Measurements from ENCODE around the gene ADAM12.

DNA sequence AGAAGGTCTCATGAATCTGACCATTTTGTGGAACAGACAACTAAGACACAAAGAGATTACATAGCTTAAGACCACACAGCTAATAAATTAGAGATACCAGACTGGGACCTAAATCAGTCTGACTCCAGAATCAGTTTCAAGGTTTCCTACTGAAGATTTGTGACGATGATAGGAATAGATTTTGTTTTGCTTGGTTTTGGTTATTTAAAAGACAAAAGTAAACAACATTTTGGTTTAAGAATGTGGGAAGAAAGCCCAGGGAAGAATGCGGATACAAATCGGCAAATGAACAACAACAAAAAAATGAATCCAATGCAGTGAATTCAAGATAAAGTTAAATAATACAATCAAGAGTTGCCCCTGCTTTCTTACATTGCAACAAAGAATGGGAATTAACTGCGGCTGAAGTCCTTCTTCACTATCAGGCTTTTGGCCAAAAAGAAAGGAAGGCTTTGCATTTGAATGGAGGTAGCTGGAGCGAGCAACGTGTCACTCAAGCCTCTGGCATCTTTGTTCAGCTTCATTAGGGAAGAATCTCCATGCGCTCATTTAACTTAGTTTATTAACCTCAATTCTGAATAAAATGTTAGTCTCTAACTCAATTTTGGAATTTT, 210.8 kb downstream of the ADAM12 start:
- TF ChIP-seq, protein P1, sequence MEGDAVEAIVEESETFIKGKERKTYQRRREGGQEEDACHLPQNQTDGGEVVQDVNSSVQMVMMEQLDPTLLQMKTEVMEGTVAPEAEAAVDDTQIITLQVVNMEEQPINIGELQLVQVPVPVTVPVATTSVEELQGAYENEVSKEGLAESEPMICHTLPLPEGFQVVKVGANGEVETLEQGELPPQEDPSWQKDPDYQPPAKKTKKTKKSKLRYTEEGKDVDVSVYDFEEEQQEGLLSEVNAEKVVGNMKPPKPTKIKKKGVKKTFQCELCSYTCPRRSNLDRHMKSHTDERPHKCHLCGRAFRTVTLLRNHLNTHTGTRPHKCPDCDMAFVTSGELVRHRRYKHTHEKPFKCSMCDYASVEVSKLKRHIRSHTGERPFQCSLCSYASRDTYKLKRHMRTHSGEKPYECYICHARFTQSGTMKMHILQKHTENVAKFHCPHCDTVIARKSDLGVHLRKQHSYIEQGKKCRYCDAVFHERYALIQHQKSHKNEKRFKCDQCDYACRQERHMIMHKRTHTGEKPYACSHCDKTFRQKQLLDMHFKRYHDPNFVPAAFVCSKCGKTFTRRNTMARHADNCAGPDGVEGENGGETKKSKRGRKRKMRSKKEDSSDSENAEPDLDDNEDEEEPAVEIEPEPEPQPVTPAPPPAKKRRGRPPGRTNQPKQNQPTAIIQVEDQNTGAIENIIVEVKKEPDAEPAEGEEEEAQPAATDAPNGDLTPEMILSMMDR (IDR thresholded peaks at IDR 0.05; ENCODE audit: low read depth, low read length, poor library complexity, severe bottlenecking), result no peak
- no peak for TF ChIP-seq EZH2phosphoT487 (IDR thresholded peaks at IDR 0.05; ENCODE audit: borderline replicate concordance, low read length)

Data from DOHH2 (cell line).